A673 (cell line): Measurements from ENCODE around the gene SPATC1L. TPM values are rescaled to one million over a fixed set of nuclear protein-coding genes. Genes with fewer than 3 reads are reported as not detected.
"Not testable (repeated sequence)": the region's sequence is repeated elsewhere in the genome, so short reads cannot be mapped to it uniquely, and the experiment has no call there.

Source experiments
- BruUV-seq: library from RNA; stranded (reverse); fragments of 400-500 nt; replicated peaks from 2 replicates; lab custom pipeline; 2021; lab: Mats Ljungman, UMichigan
- CTCF ChIA-PET: fragments of 300-600 bp; sonication (Branson Sonifier 250); formaldehyde crosslinking; loops from one replicate; lab custom pipeline; 2022; ENCODE audit warnings: antibody characterized with exemption; lab: Charles Lee
- POLR2A ChIA-PET: fragments of 300-600 bp; sonication (Branson Sonifier 250); formaldehyde crosslinking; loops from one replicate; lab custom pipeline; 2022; ENCODE audit warnings: antibody characterized with exemption; ENCODE audit not compliant: low non-redundant PET; lab: Charles Lee
- DNase-seq: peaks from one replicate; pipeline ENCODE4 v3.0.0-alpha.2; 2015; ENCODE audit warnings: low spot score
- H3K27ac ChIP-seq: fragments of 200-600 bp; sonication (generic); 2 replicates; pipeline ENCODE4 v1.5.1; 2016; ENCODE audit warnings: mixed run types, low read depth, mild to moderate bottlenecking, mixed read lengths, antibody characterized with exemption, low read length; ENCODE audit not compliant: poor library complexity, severe bottlenecking
- H3K27me3 ChIP-seq: fragments of 200-600 bp; sonication (generic); replicated peaks from 2 replicates; pipeline ENCODE4 v1.6.1; 2017; ENCODE audit warnings: mixed run types, low read depth, mild to moderate bottlenecking, mixed read lengths, antibody characterized with exemption, low read length; ENCODE audit not compliant: insufficient read depth, poor library complexity
- H3K36me3 ChIP-seq: fragments of 200-600 bp; sonication (generic); 2 replicates; pipeline ENCODE4 v1.6.1; 2016; ENCODE audit warnings: mixed run types, mild to moderate bottlenecking, mixed read lengths, antibody characterized with exemption, low read length; ENCODE audit not compliant: insufficient read depth, poor library complexity, severe bottlenecking
- H3K4me1 ChIP-seq: fragments of 200-600 bp; sonication (generic); 2 replicates; pipeline ENCODE4 v1.6.1; 2017; ENCODE audit warnings: mixed run types, mild to moderate bottlenecking, mixed read lengths, antibody characterized with exemption, low read length; ENCODE audit not compliant: insufficient read depth, poor library complexity, severe bottlenecking
- H3K4me3 ChIP-seq: fragments of 200-600 bp; sonication (generic); 2 replicates; pipeline ENCODE4 v1.5.1; 2016; ENCODE audit warnings: low read depth, mixed run types, mild to moderate bottlenecking, mixed read lengths, low read length; ENCODE audit not compliant: poor library complexity, severe bottlenecking
- H3K9me3 ChIP-seq: fragments of 200-600 bp; sonication (generic); 2 replicates; pipeline ENCODE4 v1.6.1; 2016; ENCODE audit warnings: mixed run types, low read depth, mild to moderate bottlenecking, mixed read lengths, antibody characterized with exemption, low read length; ENCODE audit not compliant: poor library complexity, severe bottlenecking
- CTCF ChIP-seq: fragments of 300-800, 200-600 bp; sonication (generic); conservative IDR thresholded peaks from 2 replicates; pipeline ENCODE4 v1.5.1; 2017; ENCODE audit warnings: low read depth, mild to moderate bottlenecking, antibody characterized with exemption, low read length, moderate library complexity, mixed read lengths
- EZH2 ChIP-seq: fragments of 200-600 bp; sonication (generic); IDR thresholded peaks from 2 replicates; pipeline ENCODE4 v1.6.1; 2017; ENCODE audit warnings: borderline replicate concordance, low read depth, mild to moderate bottlenecking, mixed read lengths, antibody characterized with exemption, low read length; ENCODE audit not compliant: poor library complexity, severe bottlenecking
- intact Hi-C: fragments of 100-400 bp; cut with micrococcal nuclease; formaldehyde crosslinking; loops from one replicate; pipeline ENCODE4 v1.10.0; 2022; ENCODE audit not compliant: unreplicated experiment
- total RNA-seq: library from RNA; stranded (reverse); gene quantifications from 2 replicates; pipeline ENCODE4 v1.2.3, GENCODE V29; 2021

The SPATC1L gene
- total RNA-seq, 1 experiment from 2014 or later: 30.9 TPM

- Histone ChIP-seq H3K36me3 (peaks cover 30% of the 10 kb centered on the region), H3K9me3 (no peaks in the 10 kb centered on the region), H3K4me3 (peak overlapping the region; percentile 92), H3K4me1 (peaks cover 18% of the 10 kb centered on the region), H3K27ac (peak overlapping the region; percentile 43), H3K27me3 (no peaks in the 10 kb centered on the region)
- no TSS peak for BruUV-seq
- CTCF ChIA-PET: no interaction called here
- no peak for DNase-seq
- POLR2A ChIA-PET: no interaction called here
- TF ChIP-seq EZH2 (no peak), CTCF (no peak)
- intact Hi-C loops: loop anchor here (5.0 kb wide), 2 partner anchors 96 to 254 kb away; partner anchors contain the start of genes C21orf58 and PCNT
These were observed 41.9 kb upstream of the SPATC1L start for GRCh38 chr21:46226146-46226545.

GRCh38 chr21:46223661-46224060 is 39.4 kb upstream of the SPATC1L start:
- H3K27ac ChIP-seq, intact Hi-C loops, H3K9me3 ChIP-seq, BruUV-seq, CTCF ChIA-PET, H3K4me3 ChIP-seq, DNase-seq, POLR2A ChIA-PET, H3K27me3 ChIP-seq: not testable (repeated sequence)
- H3K4me1 ChIP-seq: peaks cover 12% of the 10 kb centered on the region
- H3K36me3 ChIP-seq: peaks cover 42% of the 10 kb centered on the region

- Histone ChIP-seq H3K4me1 (peaks cover 12% of the 10 kb centered on the region), H3K36me3 (peaks cover 42% of the 10 kb centered on the region), H3K9me3 (no peaks in the 10 kb centered on the region), H3K27me3 (no peaks in the 10 kb centered on the region), H3K27ac (peak overlapping the region; percentile 10), H3K4me3 (no peak overlapping the region)
- CTCF ChIA-PET: no interaction called here
- POLR2A ChIA-PET: no interaction called here
- DNase-seq: no peak
- intact Hi-C loops: no loop called here
- TF ChIP-seq CTCF: no peak
- no peak for TF ChIP-seq EZH2
- BruUV-seq: no TSS peak
These were observed 39.0 kb upstream of the SPATC1L start for GRCh38 chr21:46223217-46223616.

GRCh38 chr21:46222436-46223116 is 38.3 kb upstream of the SPATC1L start:
- Histone ChIP-seq H3K27me3 (no peaks in the 10 kb centered on the region), H3K36me3 (peaks cover 42% of the 10 kb centered on the region), H3K4me1 (peaks cover 12% of the 10 kb centered on the region), H3K9me3 (no peaks in the 10 kb centered on the region), H3K27ac (peak overlapping the region; percentile 10), H3K4me3 (no peak overlapping the region)
- intact Hi-C loops: no loop called here
- POLR2A ChIA-PET: no interaction called here
- no peak for TF ChIP-seq CTCF
- no peak for TF ChIP-seq EZH2
- CTCF ChIA-PET: no interaction called here
- DNase-seq: no peak
- no TSS peak for BruUV-seq
